Activated CD8-positive, alpha-beta memory T cell treated with anti-CD3 and anti-CD28 coated beads for 1 hour (primary cell): ENCODE measurements around the gene PLA2G2E.
A peak's percentile ranks its signal among the peaks of the same experiment; 100 is the strongest.
"Not testable (repeated sequence)": the region's sequence is repeated elsewhere in the genome, so short reads cannot be mapped to it uniquely, and the experiment has no call there.

Experiments used
- DNase-seq, 2 donors: peaks; one replicate each; pipeline ENCODE4 v3.0.0-alpha.2; 2020; ENCODE audit warnings: low read depth in 1 of 2; ENCODE audit errors: extremely low read depth in 1 of 2

The PLA2G2E gene

GRCh38 chr1:19888112-19888511 is 35.3 kb downstream of the PLA2G2E start:
- DNase-seq = no peak

DNA sequence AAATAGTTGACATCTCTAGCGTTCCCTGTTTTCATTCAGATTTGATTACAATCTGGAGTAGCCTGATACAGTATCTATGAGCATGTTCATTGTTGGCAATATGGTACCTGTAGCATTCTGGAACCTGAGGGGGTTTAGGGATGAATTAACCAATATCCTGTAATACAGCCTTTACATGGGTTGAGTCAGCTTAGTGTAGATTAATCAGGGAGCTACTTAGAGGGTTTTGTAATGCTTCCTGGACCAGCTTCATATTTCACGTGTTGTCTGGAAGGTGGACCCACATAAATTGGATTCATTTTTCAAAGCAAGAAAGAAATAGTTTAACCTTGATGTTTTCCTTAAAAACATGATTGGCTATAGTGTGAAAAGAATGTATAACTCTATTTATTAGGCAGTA is 37.6 kb downstream of the PLA2G2E start:
- DNase-seq = no peak

DNA sequence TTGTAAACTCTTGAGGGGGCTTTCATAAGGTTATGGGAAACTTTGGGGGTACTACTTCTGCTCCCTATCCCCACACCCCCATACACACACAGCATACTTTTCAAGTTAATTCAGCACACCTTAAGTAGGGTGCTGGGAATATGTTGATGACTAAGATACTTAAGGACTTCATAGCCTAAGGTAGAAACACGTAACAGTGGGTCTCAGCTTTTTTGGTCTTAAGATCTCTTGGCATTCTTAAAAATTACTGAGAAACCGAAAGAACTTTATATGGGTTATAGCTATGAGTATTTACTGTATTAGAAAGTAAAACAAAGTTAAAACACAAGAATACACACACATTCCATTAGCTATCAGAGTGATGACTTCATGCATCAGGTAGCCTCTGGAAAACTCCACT is 39.1 kb downstream of the PLA2G2E start:
- DNase-seq = no peak

GRCh38 chr1:19882111-19883071 is 41.0 kb downstream of the PLA2G2E start, which contains the start of gene OTUD3:
TSS of gene OTUD3 (plus strand) at chr1:19882395. CDS start at chr1:19882514, 119 bp downstream.
- DNase-seq = peak; percentile 85 to 88

DNA sequence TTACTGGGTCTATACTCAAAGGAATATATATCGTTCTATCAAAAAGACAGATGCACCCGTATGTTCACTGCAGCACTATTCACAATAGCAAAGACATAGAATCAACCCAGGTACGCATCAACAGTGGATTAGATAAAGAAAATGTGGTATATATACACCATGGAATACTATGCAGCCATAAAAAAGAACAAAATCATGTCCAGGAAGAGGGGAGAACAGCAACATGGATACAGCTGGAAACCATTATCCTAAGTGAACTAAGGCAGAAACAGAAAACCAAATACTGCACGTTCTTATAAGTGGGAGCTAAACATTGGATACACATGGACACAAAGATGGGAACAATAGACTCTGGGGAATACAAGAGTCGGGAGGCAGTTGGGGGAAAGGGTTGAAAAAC is 42.6 kb downstream of the PLA2G2E start:
- DNase-seq = not testable (repeated sequence)

- DNase-seq = no peak
These were observed 43.8 kb downstream of the PLA2G2E start for GRCh38 chr1:19879661-19880060.

DNA sequence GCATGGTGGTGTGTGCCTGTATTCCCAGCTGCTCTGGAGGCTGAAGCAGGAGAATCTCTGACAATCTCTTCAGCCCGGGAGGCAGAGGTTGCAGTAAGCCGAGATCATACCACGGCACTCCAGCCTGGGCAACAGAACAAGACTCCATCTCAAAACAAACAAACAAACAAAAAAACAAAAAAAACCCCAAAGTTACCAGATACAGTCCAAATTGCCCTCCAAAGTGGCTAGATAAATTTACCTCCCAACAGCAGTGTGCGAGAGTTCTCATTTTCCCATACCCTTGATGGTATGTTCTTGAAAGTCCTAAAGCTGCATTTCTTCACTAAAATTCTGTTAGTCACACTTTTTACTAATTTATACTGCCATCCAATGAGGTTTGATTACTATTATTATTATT is 44.2 kb downstream of the PLA2G2E start:
- DNase-seq = no peak

GRCh38 chr1:19878637-19878985 is 44.8 kb downstream of the PLA2G2E start:
- DNase-seq = no peak

- no peak for DNase-seq
These were observed 45.4 kb downstream of the PLA2G2E start for GRCh38 chr1:19877821-19878636.

DNA sequence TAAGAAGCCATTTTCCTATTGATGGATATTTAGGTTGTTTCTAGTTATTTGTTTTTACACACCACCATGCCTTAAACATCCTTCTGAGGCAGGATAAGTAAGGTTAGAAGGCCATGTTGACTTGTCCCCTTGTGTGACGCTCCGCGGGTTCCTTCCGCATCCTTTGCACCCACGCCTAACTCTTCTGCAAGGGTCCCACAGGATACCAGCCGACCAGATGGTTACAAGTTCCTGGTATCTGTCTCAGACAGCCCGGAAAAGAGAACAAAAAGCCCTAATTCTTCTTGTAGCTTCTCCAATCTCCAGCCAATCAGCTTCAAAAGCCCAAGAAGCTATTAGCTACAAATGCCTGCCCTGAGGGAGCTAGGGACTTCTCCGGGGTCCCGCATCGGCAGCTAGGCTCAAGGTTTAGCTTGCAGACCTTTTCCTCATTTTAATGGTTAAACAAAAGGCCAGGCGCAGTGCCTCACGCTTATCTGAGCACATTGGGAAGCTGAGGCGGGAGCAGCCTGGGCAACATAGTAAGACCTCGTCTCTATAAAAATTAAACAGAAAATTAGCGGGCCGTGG is 46.2 kb downstream of the PLA2G2E start:
- DNase-seq = no peak

GRCh38 chr1:19872190-19872589 is 51.2 kb downstream of the PLA2G2E start:
- DNase-seq = no peak
